Nucleus accumbens (tissue), 56 donors: ENCODE results near the gene OTUD1.

Source experiments
- DNase-seq, 56 donors: peaks; one replicate each; lab custom pipeline; 2025; lab: John Stamatoyannopoulos, UW

The OTUD1 gene

DNA sequence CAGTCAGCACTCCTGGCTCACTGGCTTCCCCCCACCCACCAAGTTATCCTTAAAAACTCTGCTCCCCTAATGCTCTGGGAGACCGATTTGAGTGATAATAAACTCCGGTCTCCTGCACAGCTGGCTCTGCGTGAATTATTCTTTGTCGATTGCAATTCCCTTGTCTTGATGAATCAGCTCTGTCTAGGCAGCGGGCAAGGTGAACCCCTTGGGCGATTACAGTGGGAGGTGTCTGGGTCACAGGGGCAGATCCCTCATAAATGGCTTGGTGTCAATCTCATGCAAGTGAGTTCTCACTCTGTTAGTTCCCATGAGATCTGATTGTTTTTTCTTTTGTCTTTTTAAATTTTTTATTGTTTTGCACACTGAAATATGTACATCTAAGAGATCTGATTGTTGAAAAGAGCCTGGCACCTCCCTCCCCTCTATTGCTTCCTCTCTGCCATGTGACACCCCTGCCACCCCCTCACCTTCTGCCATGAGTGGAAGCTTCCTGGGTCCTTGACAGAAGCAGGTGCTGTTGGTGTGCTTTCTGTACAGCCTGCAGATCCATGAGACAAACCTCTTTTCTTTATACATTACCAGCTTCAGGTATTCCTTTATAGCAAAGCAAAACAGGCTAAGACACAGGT lies 20.5 kb downstream of the OTUD1 start:
- DNase-seq: no peak

DNA sequence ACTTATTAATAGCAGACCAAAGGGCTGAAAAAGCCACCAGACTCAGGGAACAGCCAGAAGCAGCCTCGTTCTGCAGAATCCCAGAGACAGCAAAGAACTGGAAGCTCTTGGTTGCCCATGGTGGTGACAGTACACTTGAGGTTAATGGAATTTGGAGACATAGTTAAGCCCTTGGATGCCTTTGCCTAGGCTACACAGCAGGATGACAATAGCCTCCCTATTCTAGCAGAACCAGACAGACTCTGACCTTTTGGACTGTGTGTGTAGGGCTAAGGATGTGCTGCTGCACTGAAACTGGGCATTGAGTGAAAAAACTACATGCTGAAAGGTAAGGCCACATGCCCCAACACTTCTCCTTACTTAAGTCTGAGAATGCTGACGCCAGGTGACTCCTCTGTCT lies 22.7 kb downstream of the OTUD1 start:
- no peak for DNase-seq

DNA sequence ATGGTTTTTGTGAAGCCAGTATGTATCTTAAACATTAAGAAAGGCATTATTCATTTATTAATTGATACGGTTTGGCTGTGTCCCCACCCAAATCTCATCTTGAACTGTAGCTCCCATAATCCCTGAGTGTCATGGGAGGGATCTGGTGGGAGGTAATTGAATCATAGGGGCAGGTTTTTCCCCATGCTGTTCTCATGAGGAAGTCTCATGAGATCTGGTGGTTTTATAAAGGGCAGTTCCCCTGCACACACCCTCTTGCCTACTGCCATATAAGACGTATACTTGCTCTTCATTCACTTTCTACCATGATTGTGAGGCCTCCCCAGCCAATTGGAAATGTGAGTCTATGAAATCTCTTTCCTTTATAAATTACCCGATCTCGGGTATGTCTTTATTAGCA lies 28.1 kb downstream of the OTUD1 start:
- no peak for DNase-seq

- DNase-seq: no peak
Measured at GRCh38 chr10:23467548-23467947, 28.7 kb downstream of the OTUD1 start.

DNA sequence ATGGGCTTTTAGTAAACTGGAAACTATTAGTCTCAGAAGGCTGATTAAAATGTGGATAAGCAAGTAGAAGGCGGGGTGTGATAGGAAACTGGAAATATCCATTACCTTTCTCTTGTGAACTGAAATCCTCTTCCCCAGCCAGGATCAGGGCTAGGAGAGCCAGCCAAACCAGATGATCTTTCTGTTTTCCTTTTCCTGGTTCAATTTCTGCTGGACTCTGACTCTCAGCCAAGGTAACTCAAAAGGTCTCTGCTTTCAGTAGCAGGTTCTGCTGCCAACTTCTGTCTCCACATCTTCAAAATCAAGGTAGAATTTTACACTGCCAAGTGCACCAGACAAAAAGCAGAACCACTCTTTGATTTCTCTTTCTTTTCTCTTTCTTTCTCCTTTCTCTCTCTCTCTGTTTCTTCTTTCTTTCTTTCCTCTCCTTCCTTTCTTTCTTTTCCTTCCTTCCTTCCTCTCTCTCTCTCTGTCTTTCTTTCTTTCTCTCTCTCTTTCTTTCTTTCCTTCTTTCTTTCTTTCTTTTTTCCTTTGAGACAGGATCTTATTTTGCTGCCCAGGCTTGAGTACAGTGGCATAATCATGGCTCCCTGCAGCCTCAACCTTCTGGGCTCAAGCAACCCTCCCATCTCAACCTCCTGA lies 30.8 kb downstream of the OTUD1 start:
- no peak for DNase-seq

- no peak for DNase-seq
Measured at GRCh38 chr10:23472181-23472580, 33.3 kb downstream of the OTUD1 start.

GRCh38 chr10:23474081-23474480 lies 35.2 kb downstream of the OTUD1 start:
- DNase-seq: no peak

- no peak for DNase-seq
Measured at GRCh38 chr10:23474626-23475025, 35.8 kb downstream of the OTUD1 start.

- DNase-seq: no peak
Measured at GRCh38 chr10:23478570-23478969, 39.7 kb downstream of the OTUD1 start.

GRCh38 chr10:23479798-23480473 lies 41.1 kb downstream of the OTUD1 start:
- DNase-seq: no peak

GRCh38 chr10:23481363-23481961 lies 42.6 kb downstream of the OTUD1 start:
- DNase-seq: no peak

- no peak for DNase-seq
Measured at GRCh38 chr10:23490115-23490514, 51.2 kb downstream of the OTUD1 start.
